ENCODE measurements around the gene ZER1. TPM values are rescaled to one million over a fixed set of nuclear protein-coding genes. Genes with fewer than 3 reads are reported as not detected.

ZER1 gene
- total RNA-seq, 1 donor from 2014 or later: 11.5 TPM

DNA sequence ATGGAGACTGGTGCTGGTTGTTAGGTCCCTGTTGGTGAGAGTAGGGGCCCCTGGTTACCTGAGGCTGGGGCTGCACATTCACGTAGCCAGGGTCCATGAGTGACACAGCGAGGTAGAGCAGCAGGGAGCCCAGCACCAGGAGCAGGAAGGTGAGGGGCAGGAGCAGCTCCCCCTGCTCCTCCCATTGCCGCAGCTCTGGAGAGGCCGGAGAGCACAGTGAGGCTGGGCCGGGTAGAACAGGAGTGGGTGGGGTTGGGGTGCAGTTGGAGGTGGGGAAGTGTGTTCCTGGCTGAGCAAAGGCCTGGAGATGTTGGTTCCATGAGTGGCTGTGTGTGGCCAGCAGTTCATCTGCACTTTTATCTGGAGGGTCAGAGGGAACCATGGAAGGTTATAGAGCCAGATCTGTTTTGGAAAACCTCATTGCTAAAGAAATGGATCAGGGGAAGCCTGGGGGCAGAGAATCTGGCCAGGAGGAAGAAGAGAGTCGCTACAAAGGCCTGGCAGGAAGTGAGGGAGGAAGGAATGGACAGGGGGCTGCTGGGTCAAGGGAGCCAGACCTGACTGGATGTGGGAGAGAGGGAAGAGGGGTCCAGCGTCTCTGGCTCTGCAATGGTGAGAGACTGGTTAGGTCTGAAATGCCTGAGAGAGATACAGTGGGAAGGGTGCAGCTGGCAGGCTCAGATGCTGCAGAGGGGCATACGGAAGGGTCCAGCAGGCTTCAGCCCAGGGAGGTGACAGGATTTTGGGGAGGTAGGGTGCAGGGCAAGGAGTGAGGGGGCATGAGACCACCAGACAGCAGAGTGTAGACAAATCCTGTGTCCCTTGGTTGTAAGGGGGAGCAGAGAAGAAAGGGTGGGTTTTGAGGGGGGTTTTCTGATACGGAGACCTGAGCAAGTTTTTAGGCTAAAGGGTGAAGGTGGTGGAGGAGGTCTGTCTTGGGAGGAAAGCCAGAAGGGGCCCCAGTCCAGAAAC, 49.1 kb downstream of the ZER1 start:
- H3K4me3 ChIP-seq (ENCODE audit: low read depth, low read length): peak overlapping the region; percentile 96
- TF ChIP-seq, protein P1, sequence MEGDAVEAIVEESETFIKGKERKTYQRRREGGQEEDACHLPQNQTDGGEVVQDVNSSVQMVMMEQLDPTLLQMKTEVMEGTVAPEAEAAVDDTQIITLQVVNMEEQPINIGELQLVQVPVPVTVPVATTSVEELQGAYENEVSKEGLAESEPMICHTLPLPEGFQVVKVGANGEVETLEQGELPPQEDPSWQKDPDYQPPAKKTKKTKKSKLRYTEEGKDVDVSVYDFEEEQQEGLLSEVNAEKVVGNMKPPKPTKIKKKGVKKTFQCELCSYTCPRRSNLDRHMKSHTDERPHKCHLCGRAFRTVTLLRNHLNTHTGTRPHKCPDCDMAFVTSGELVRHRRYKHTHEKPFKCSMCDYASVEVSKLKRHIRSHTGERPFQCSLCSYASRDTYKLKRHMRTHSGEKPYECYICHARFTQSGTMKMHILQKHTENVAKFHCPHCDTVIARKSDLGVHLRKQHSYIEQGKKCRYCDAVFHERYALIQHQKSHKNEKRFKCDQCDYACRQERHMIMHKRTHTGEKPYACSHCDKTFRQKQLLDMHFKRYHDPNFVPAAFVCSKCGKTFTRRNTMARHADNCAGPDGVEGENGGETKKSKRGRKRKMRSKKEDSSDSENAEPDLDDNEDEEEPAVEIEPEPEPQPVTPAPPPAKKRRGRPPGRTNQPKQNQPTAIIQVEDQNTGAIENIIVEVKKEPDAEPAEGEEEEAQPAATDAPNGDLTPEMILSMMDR (conservative IDR thresholded peaks at IDR 0.05; ENCODE audit: low read depth, low read length): no peak
- DNase-seq (ENCODE audit: low read depth): no peak

DNA sequence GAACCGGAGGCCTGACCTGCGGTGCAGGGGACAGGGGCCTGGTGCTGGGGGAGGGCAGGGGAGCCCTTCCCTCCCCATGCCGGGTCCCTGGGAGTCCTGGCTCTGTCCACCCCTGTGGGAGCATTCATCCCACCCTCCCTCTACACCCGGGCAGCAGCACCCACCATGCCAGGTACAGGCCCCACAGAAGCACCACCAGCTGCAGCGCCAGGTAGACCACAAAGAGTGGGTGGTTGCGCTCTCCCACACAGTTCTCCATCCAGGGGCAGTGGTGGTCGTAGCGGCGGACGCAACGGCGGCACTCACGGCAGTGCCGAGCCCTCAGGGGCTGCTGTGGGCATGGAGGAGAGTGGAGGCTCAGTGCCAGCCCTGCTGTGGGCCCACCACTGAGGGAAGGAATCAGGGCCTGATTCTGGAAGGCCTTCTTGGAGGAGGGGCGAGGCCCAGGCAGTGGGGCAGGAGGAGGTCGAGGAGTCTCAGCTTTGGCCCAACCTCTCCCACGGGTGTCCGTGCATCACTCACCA, 50.2 kb downstream of the ZER1 start:
- no peak for DNase-seq (ENCODE audit: low read depth)
- TF ChIP-seq, protein P1 (conservative IDR thresholded peaks at IDR 0.05; ENCODE audit: low read depth, low read length): no peak
- H3K4me3 ChIP-seq (ENCODE audit: low read depth, low read length): no peak overlapping the region

DNA sequence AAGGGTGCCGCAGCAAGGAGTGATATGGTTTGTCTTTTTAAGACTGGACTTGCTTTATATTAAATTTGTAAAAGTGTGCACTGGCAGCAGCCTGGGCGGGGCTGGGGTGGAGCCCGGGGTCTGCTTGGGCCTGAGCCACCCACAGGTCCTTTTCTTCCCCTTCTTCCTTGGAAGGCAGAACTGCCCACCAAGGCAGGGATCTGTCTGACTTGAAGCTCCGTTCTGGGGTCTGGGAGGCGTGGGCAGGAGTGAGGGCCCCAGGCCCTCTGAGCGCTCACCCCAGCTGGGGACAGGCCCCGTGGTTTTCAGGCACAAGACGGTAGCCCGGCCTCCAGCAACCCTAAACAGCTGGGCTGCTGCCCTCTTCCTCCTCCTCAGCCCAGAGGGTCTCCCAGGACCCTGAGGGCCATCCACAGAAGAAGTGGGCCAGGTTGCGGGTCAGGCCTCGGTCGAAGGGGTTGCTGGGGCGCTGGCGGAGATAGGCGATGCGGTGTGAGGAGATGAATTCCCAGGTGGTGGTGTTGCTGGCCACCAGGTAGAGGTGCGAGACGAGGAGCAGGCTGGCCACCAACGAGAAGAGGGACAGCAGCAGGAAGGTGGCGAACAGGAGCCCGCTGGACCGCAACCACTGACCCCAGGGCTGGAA, 50.8 kb downstream of the ZER1 start:
- no peak overlapping the region for H3K4me3 ChIP-seq (ENCODE audit: low read depth, low read length)
- no peak for DNase-seq (ENCODE audit: low read depth)
- TF ChIP-seq, protein P1 (conservative IDR thresholded peaks at IDR 0.05; ENCODE audit: low read depth, low read length): no peak

DNA sequence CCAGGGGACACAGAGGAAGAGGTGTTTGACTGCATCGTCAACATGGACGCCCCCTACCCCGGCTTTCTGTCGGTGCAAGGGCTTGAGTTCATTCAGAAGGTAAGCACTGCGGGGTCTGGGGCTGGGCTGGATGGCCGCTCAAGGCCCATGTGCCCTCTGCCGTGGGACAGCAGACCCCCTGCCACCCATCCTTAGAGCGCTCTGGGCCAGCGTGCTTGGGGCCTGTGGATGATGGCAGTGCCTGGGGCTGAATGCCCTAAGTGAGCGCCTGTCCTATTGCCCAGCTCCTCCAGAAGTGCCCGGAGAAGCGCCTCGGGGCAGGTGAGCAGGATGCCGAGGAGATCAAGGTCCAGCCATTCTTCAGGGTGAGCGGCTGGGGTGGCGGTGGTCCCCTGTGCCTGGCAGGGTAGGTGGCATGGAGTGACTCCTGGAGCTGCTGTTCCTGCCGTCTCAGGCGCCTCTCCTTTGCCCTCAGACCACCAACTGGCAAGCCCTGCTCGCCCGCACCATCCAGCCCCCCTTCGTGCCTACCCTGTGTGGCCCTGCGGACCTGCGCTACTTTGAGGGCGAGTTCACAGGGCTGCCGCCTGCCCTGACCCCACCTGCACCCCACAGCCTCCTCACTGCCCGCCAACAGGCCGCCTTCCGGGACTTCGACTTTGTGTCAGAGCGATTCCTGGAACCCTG, 51.7 kb downstream of the ZER1 start:
- TF ChIP-seq, protein P1 (conservative IDR thresholded peaks at IDR 0.05; ENCODE audit: low read depth, low read length): no peak

DNA sequence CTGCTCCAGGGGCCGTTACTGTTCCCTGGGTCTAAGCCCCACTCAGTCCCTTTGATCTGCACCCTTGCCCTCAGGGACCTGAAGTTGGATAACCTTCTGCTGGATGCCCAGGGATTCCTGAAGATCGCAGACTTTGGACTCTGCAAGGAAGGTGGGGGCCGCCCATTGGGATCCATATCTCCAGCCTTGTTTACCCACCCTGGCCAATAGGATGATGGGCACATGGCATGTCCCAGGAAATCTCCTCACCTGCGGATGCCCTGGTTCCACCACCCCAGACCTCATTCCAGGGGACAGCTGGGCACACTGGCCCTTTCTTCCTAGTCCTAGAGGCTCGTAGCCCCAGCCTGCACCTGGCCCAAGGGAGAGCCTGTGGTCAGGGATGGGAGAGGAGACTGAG, 53.3 kb downstream of the ZER1 start:
- TF ChIP-seq, protein P1 (conservative IDR thresholded peaks at IDR 0.05; ENCODE audit: low read depth, low read length): no peak
- DNase-seq (ENCODE audit: low read depth): no peak
- no peak overlapping the region for H3K4me3 ChIP-seq (ENCODE audit: low read depth, low read length)

More for the DNA sequence above, 51.7 kb downstream of the ZER1 start:
- DNase-seq (ENCODE audit: low read depth): no peak
- H3K4me3 ChIP-seq (ENCODE audit: low read depth, low read length): no peak overlapping the region

DNA sequence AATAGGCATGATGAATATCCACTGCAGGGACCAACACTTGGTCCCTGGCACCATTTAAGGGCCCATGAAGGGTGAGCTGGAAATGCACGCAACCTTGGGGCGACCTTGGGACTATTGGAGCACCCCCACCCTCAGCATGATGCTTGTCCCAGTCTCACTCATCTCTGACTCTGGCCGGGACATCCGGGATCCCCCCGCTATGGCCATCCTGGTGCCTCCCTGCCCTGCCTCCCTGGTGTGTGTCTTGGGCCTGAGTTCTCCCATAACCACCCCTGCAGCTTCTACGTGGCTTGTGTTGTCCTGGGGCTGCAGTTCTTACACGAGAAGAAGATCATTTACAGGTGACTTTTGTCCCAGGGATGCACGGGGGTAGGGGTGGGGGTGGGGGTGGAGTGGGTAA, 53.7 kb downstream of the ZER1 start:
- H3K4me3 ChIP-seq (ENCODE audit: low read depth, low read length): no peak overlapping the region
- TF ChIP-seq, protein P1 (conservative IDR thresholded peaks at IDR 0.05; ENCODE audit: low read depth, low read length): no peak
- DNase-seq (ENCODE audit: low read depth): no peak

Data from epithelial cell of proximal tubule (primary cell).